ENCODE results near the gene FBXW9. TPM values are rescaled to one million over a fixed set of nuclear protein-coding genes. Genes with fewer than 3 reads are reported as not detected.

The FBXW9 gene
- total RNA-seq, result 10 to 100 TPM in 5 of 9 donors, 1 to 10 TPM in 4; 6.9 to 14.7 (median 11.1) TPM
- polyA plus RNA-seq, result 1 to 10 TPM; 2.1 to 6.8 (median 6.4) TPM
- long read RNA-seq, donor 1, partial matches to known transcripts, result 0 of 2 reads
- long read RNA-seq, donor 1, other reads (novel, unspliced or antisense), result 0 of 2 reads
- long read RNA-seq, donor 2, partial matches to known transcripts, result 0 of 1 reads
- long read RNA-seq, donor 2, other reads (novel, unspliced or antisense), result 0 of 1 reads
- long read RNA-seq, donor 3, partial matches to known transcripts, result 0 of 2 reads
- long read RNA-seq, donor 3, other reads (novel, unspliced or antisense), result 0 of 2 reads
- long read RNA-seq, donor 4, transcript FBXW9-201 (10 exons, 1,738 nt), result major isoform, 10 of 10 reads
- long read RNA-seq, donor 4, partial matches to known transcripts, result 0 of 10 reads
- long read RNA-seq, donor 4, other reads (novel, unspliced or antisense), result 0 of 10 reads
- long read RNA-seq, donor 5, transcript FBXW9-201 (10 exons, 1,738 nt), result major isoform, 41 of 44 reads
- long read RNA-seq, donor 5, partial matches to known transcripts, result 0 of 44 reads
- long read RNA-seq, donor 5, other reads (novel, unspliced or antisense), result 3 of 44 reads
- long read RNA-seq, donor 6, transcript FBXW9-201 (10 exons, 1,738 nt), result major isoform, 10 of 11 reads
- long read RNA-seq, donor 6, partial matches to known transcripts, result 0 of 11 reads
- long read RNA-seq, donor 6, other reads (novel, unspliced or antisense), result 1 of 11 reads
- long read RNA-seq, donor 7, partial matches to known transcripts, result 0 of 3 reads
- long read RNA-seq, donor 7, other reads (novel, unspliced or antisense), result 0 of 3 reads
- long read RNA-seq, donor 8, transcript FBXW9-201 (10 exons, 1,738 nt), result major isoform, 5 of 5 reads
- long read RNA-seq, donor 8, partial matches to known transcripts, result 0 of 5 reads
- long read RNA-seq, donor 8, other reads (novel, unspliced or antisense), result 0 of 5 reads
- long read RNA-seq, donor 9, partial matches to known transcripts, result 0 of 1 reads
- long read RNA-seq, donor 9, other reads (novel, unspliced or antisense), result 0 of 1 reads
- long read RNA-seq, donor 10, partial matches to known transcripts, result 0 of 1 reads
- long read RNA-seq, donor 10, other reads (novel, unspliced or antisense), result 0 of 1 reads

DNA sequence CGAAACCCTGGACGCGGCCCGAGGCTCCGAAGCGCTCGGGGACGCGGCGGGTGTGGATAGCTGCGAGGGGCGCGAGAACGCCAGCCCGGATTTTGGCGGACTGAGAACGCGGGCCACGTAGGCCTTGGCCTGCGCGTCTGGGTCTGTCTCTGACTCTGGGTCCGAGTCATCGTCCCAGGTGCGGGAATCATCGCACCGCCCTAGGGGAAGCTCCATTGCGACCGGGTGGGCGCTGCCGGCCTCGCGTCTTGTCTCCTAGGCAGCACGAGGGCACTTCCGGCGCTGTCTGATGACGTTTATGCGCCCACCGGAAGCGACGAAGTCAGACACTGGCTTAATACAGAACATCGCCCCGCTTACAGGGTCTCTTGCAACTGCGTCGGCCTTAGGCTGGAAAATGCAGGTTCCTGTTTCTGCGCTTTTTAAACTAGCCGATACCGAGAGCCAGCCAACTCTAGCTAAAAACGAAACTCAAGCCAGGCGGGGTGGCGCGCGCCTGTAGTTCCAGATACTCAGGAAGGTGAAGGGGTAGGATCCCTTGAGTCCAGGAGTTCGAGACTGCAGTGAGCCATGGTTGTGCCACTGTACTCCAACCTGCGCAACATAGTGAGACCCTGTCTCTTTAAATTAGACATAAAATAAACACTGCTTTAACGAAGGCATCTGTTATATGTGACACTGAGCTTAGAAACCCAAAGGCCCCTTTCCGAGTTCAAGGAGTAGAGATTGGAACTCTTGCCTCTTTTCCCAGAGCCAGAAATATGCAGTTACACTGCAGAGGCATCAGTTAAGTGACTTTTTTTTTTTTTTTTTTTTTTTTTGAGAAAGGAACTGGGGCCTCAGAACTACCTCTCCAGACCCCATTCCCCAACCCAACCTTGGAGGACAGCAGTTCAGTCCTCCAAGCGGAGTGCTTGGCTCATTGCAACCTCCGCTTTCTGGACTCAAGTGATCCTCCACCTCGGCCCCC lies at the start of gene FBXW9:
TSS of gene FBXW9 (minus strand) at position 266 of the 970 bp plus-strand sequence. CDS start at position 216, 50 bp downstream.
- Histone ChIP-seq H3K36me3 (replicated peaks in 1 of 2) (peaks cover 0 to 17% of the 10 kb centered on the region in 2 donors), H3K4me3 (peak within 1 kb of the TSS; percentile 21 to 89 (median 62)), H3K27ac (peak within 1 kb of the TSS in 4 of 5 donors; percentile 69 to 85 (median 84)), H3K9me3 (replicated peaks in 1 of 3) (no peaks in the 10 kb centered on the region), H3K27me3 (no peaks in the 10 kb centered on the region), H3K4me1 (replicated peaks in 1 of 2) (peaks cover 10 to 18% of the 10 kb centered on the region in 2 donors)
- 6 to 19% (median 7%) methylated on average over 19 to 59 of the region's 59 CpGs for WGBS, 4 donors
- TF ChIP-seq, protein P1, sequence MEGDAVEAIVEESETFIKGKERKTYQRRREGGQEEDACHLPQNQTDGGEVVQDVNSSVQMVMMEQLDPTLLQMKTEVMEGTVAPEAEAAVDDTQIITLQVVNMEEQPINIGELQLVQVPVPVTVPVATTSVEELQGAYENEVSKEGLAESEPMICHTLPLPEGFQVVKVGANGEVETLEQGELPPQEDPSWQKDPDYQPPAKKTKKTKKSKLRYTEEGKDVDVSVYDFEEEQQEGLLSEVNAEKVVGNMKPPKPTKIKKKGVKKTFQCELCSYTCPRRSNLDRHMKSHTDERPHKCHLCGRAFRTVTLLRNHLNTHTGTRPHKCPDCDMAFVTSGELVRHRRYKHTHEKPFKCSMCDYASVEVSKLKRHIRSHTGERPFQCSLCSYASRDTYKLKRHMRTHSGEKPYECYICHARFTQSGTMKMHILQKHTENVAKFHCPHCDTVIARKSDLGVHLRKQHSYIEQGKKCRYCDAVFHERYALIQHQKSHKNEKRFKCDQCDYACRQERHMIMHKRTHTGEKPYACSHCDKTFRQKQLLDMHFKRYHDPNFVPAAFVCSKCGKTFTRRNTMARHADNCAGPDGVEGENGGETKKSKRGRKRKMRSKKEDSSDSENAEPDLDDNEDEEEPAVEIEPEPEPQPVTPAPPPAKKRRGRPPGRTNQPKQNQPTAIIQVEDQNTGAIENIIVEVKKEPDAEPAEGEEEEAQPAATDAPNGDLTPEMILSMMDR (IDR thresholded peaks at IDR 0.05), result no peak
- peak in 1 of 2 donors; percentile 67 for TF ChIP-seq POLR2A (IDR thresholded peaks at IDR 0.05)
- DNase-seq, result peak; percentile 93 to 99 (median 96)
- intact Hi-C loops (cut with DNase I), result no loop called here

DNA sequence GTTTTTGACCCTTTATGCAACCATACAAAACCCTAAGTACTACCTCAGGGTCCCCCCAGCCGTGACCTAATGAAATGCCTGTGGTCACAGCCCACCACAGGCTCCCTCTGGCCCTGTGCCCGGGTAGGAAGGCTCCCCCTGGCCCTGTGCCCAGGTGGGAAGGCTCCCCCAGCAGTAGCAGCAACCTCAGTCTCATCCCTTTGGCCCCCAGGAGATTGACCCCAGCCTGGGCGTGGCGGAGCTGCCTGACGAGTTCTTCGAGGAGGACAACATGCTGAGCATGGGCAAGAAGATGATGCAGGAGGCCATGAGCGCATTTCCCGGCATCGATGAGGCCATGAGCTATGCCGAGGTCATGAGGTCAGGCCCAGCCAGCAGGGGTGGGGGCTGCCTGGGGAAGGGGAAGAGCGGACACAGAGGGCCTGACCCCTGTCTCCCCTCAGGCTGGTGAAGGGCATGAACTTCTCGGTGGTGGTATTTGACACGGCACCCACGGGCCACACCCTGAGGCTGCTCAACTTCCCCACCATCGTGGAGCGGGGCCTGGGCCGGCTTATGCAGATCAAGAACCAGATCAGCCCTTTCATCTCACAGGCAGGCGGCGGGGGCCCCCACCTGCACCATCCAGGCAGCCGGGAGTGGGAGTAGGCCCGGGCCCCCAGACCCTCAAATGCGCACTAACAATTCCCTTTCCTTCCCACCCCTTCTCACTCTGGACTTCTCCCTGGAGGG lies 48.9 kb upstream of the FBXW9 start:
- H3K27ac ChIP-seq, result no peak overlapping the region
- H3K27me3 ChIP-seq, result no peaks in the 10 kb centered on the region
- no peaks in the 10 kb centered on the region for H3K4me1 ChIP-seq (replicated peaks in 1 of 2)
- H3K36me3 ChIP-seq (replicated peaks in 1 of 2), result peaks cover 0 to 43% of the 10 kb centered on the region in 2 donors
- intact Hi-C loops (cut with DNase I), result no loop called here
- DNase-seq, result no peak
- TF ChIP-seq, protein P1 (IDR thresholded peaks at IDR 0.05), result no peak
- no peak for TF ChIP-seq POLR2A (IDR thresholded peaks at IDR 0.05)
- H3K9me3 ChIP-seq (replicated peaks in 1 of 3), result no peaks in the 10 kb centered on the region
- no peak overlapping the region for H3K4me3 ChIP-seq
- 77 to 84% (median 81%) methylated on average over 13 to 22 of the region's 22 CpGs for WGBS, 4 donors

DNA sequence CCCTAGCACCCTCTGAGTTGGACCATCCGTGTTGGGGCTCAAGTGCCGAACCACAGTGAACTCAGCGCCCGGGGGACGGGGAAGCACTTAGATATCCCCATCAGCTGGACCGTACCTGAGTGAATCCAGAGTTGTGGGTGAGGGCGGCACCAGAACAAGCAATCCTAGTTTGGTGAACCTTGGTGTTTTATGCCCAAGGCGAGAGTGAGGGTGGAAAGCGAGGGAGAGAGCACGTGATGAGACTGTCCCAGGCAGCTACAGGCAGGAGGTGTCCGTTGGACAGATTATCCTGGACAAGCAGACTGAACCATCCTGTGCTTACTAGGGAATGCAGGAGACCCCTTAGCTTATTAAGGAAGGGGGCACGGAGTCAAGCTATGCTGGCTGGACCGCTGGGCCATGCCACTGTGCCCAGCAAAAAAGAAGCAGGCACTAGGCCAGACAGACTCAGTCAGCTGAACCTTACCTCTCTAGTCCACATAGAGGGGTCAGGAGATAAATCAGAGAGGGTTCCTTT lies 41.5 kb upstream of the FBXW9 start:
- WGBS, 4 donors, result 6 to 15% (median 12%) methylated on average over 12 to 13 of the region's 13 CpGs
- TF ChIP-seq, protein P1 (IDR thresholded peaks at IDR 0.05), result no peak
- no peak for TF ChIP-seq POLR2A (IDR thresholded peaks at IDR 0.05)
- H3K27ac ChIP-seq, result peak overlapping the region in 3 of 5 donors; percentile 84 to 89 (median 86)
- H3K27me3 ChIP-seq, result no peaks in the 10 kb centered on the region
- H3K4me1 ChIP-seq (replicated peaks in 1 of 2), result peaks cover 20 to 29% of the 10 kb centered on the region in 2 donors
- peak overlapping the region; percentile 71 to 97 (median 84) for H3K4me3 ChIP-seq
- H3K36me3 ChIP-seq (replicated peaks in 1 of 2), result peaks cover 0 to 21% of the 10 kb centered on the region in 2 donors
- no peaks in the 10 kb centered on the region for H3K9me3 ChIP-seq (replicated peaks in 1 of 3)
- intact Hi-C loops (cut with DNase I), result no loop called here
- no peak for DNase-seq
